T-helper 17 cell (primary cell): ENCODE measurements around the gene ADISSP. TPM values are rescaled to one million over a fixed set of nuclear protein-coding genes. Genes with fewer than 3 reads are reported as not detected.

Source experiments
- ATAC-seq: fragments of 150-1000 bp; cut with Tn5 transposase; 2 replicates; pipeline ENCODE4 v1.10.0; 2021; ENCODE audit warnings: mild to moderate bottlenecking, moderate library complexity
- DNase-seq, 3 donors: peaks; one replicate each; pipeline versions ENCODE4 v3.0.0 to v3.0.0-alpha.2; 2020 to 2021
- H3K9me3 ChIP-seq: one replicate; pipeline ENCODE4 v1.7.0; 2013; ENCODE audit warnings: low read length, mild to moderate bottlenecking; ENCODE audit not compliant: control insufficient read depth, poor library complexity, severe bottlenecking
- H3K27ac Mint-ChIP-seq: one replicate; pipeline ENCODE4 v1.8.0; 2022; ENCODE audit warnings: mild to moderate bottlenecking, moderate library complexity, mixed read lengths
- H3K27me3 Mint-ChIP-seq: one replicate; pipeline ENCODE4 v1.8.0; 2022; ENCODE audit warnings: mixed read lengths
- H3K36me3 Mint-ChIP-seq: one replicate; pipeline ENCODE4 v1.8.0; 2022; ENCODE audit warnings: low read depth, mixed read lengths
- H3K4me1 Mint-ChIP-seq: one replicate; pipeline ENCODE4 v1.8.0; 2022; ENCODE audit warnings: mild to moderate bottlenecking, mixed read lengths
- H3K4me3 Mint-ChIP-seq: one replicate; pipeline ENCODE4 v1.8.0; 2022; ENCODE audit warnings: mild to moderate bottlenecking, moderate library complexity, mixed read lengths
- total RNA-seq, 4 donors: library from RNA in 2 of 4; stranded (reverse) in 2 of 4; gene quantifications; one replicate each; pipeline ENCODE4 v1.2.3 and lab custom pipeline; 2022 to 2026

Gene ADISSP
- total RNA-seq, 2 donors from 2014 or later, result 13.3 to 19.0 TPM

- H3K36me3 Mint-ChIP-seq, result peaks cover 22% of the 10 kb centered on the region
- peak overlapping the region; percentile 95 for H3K27ac Mint-ChIP-seq
- H3K4me3 Mint-ChIP-seq, result no peak overlapping the region
- DNase-seq (no peak), ATAC-seq (no peak)
- no peaks in the 10 kb centered on the region for H3K9me3 ChIP-seq
- no peaks in the 10 kb centered on the region for H3K27me3 Mint-ChIP-seq
- peaks cover 60% of the 10 kb centered on the region for H3K4me1 Mint-ChIP-seq
These were observed 35.7 kb upstream of the ADISSP start for GRCh38 chr20:3803289-3803688.

- Mint-ChIP-seq H3K27ac (peak overlapping the region; percentile 95), H3K4me3 (peak overlapping the region; percentile 33), H3K4me1 (peaks cover 64% of the 10 kb centered on the region), H3K27me3 (no peaks in the 10 kb centered on the region), H3K36me3 (peaks cover 25% of the 10 kb centered on the region)
- DNase-seq (no peak), ATAC-seq (no peak)
- no peaks in the 10 kb centered on the region for H3K9me3 ChIP-seq
These were observed 35.1 kb upstream of the ADISSP start for GRCh38 chr20:3802524-3803239.

GRCh38 chr20:3801846-3802245 is 34.3 kb upstream of the ADISSP start:
- H3K4me1 Mint-ChIP-seq, result peaks cover 59% of the 10 kb centered on the region
- peak overlapping the region; percentile 95 for H3K27ac Mint-ChIP-seq
- ATAC-seq (no peak), DNase-seq (no peak)
- H3K4me3 Mint-ChIP-seq, result peak overlapping the region; percentile 15
- no peaks in the 10 kb centered on the region for H3K9me3 ChIP-seq
- peaks cover 28% of the 10 kb centered on the region for H3K36me3 Mint-ChIP-seq
- no peaks in the 10 kb centered on the region for H3K27me3 Mint-ChIP-seq

GRCh38 chr20:3801299-3801698 is 33.7 kb upstream of the ADISSP start:
- H3K27ac Mint-ChIP-seq, result peak overlapping the region; percentile 95
- no peaks in the 10 kb centered on the region for H3K9me3 ChIP-seq
- ATAC-seq, result no peak
- H3K4me1 Mint-ChIP-seq, result peaks cover 58% of the 10 kb centered on the region
- DNase-seq, result no peak
- H3K27me3 Mint-ChIP-seq, result no peaks in the 10 kb centered on the region
- peak overlapping the region; percentile 15 for H3K4me3 Mint-ChIP-seq
- H3K36me3 Mint-ChIP-seq, result peaks cover 28% of the 10 kb centered on the region

- H3K9me3 ChIP-seq, result no peaks in the 10 kb centered on the region
- H3K27me3 Mint-ChIP-seq, result no peaks in the 10 kb centered on the region
- ATAC-seq, result no peak
- peaks cover 26% of the 10 kb centered on the region for H3K36me3 Mint-ChIP-seq
- DNase-seq, result no peak
- peak overlapping the region; percentile 95 for H3K27ac Mint-ChIP-seq
- no peak overlapping the region for H3K4me3 Mint-ChIP-seq
- peaks cover 58% of the 10 kb centered on the region for H3K4me1 Mint-ChIP-seq
These were observed 33.3 kb upstream of the ADISSP start for GRCh38 chr20:3800878-3801260.

- peaks cover 23% of the 10 kb centered on the region for H3K36me3 Mint-ChIP-seq
- no peak for DNase-seq
- no peaks in the 10 kb centered on the region for H3K9me3 ChIP-seq
- no peak for ATAC-seq
- H3K27me3 Mint-ChIP-seq, result no peaks in the 10 kb centered on the region
- H3K4me1 Mint-ChIP-seq, result peaks cover 57% of the 10 kb centered on the region
- H3K27ac Mint-ChIP-seq, result peak overlapping the region; percentile 95
- peak overlapping the region; percentile 100 for H3K4me3 Mint-ChIP-seq
These were observed 32.8 kb upstream of the ADISSP start for GRCh38 chr20:3800256-3800877.

- Mint-ChIP-seq H3K27me3 (no peaks in the 10 kb centered on the region), H3K4me1 (peaks cover 49% of the 10 kb centered on the region), H3K36me3 (peaks cover 15% of the 10 kb centered on the region), H3K27ac (peak overlapping the region; percentile 95), H3K4me3 (peak overlapping the region; percentile 100)
- H3K9me3 ChIP-seq, result no peaks in the 10 kb centered on the region
- DNase-seq (no peak), ATAC-seq (peak; percentile 14)
These were observed 31.3 kb upstream of the ADISSP start for GRCh38 chr20:3798908-3799248.

GRCh38 chr20:3798373-3798768 is 30.8 kb upstream of the ADISSP start:
- H3K9me3 ChIP-seq, result no peaks in the 10 kb centered on the region
- Mint-ChIP-seq H3K36me3 (peaks cover 12% of the 10 kb centered on the region), H3K27me3 (no peaks in the 10 kb centered on the region), H3K27ac (peak overlapping the region; percentile 95), H3K4me3 (peak overlapping the region; percentile 100), H3K4me1 (peaks cover 44% of the 10 kb centered on the region)
- ATAC-seq (no peak), DNase-seq (no peak)

GRCh38 chr20:3797592-3798372 is 30.2 kb upstream of the ADISSP start:
- Mint-ChIP-seq H3K36me3 (peaks cover 12% of the 10 kb centered on the region), H3K27ac (peak overlapping the region; percentile 95), H3K4me1 (peaks cover 42% of the 10 kb centered on the region), H3K27me3 (no peaks in the 10 kb centered on the region), H3K4me3 (peak overlapping the region; percentile 100)
- DNase-seq, result peak in 1 of 3 donors; percentile 44
- H3K9me3 ChIP-seq, result no peaks in the 10 kb centered on the region
- ATAC-seq, result peak; percentile 33

- H3K27ac Mint-ChIP-seq, result peak overlapping the region; percentile 95
- ATAC-seq (no peak), DNase-seq (no peak)
- no peaks in the 10 kb centered on the region for H3K27me3 Mint-ChIP-seq
- peak overlapping the region; percentile 100 for H3K4me3 Mint-ChIP-seq
- H3K9me3 ChIP-seq, result no peaks in the 10 kb centered on the region
- H3K36me3 Mint-ChIP-seq, result peaks cover 12% of the 10 kb centered on the region
- H3K4me1 Mint-ChIP-seq, result peaks cover 37% of the 10 kb centered on the region
These were observed 29.6 kb upstream of the ADISSP start for GRCh38 chr20:3797226-3797545.

GRCh38 chr20:3796477-3797225 is 29.1 kb upstream of the ADISSP start:
- DNase-seq (no peak), ATAC-seq (no peak)
- no peaks in the 10 kb centered on the region for H3K9me3 ChIP-seq
- H3K4me3 Mint-ChIP-seq, result peak overlapping the region; percentile 100
- H3K27me3 Mint-ChIP-seq, result no peaks in the 10 kb centered on the region
- H3K4me1 Mint-ChIP-seq, result peaks cover 34% of the 10 kb centered on the region
- peak overlapping the region; percentile 95 for H3K27ac Mint-ChIP-seq
- H3K36me3 Mint-ChIP-seq, result peaks cover 12% of the 10 kb centered on the region

- peak; percentile 74 to 85 (median 80) for DNase-seq
- peak within 1 kb of the TSS; percentile 95 for H3K27ac Mint-ChIP-seq
- H3K4me1 Mint-ChIP-seq, result peaks cover 37% of the 10 kb centered on the region
- ATAC-seq, result peak; percentile 84
- H3K9me3 ChIP-seq, result no peaks in the 10 kb centered on the region
- peaks cover 12% of the 10 kb centered on the region for H3K36me3 Mint-ChIP-seq
- no peaks in the 10 kb centered on the region for H3K27me3 Mint-ChIP-seq
- peak within 1 kb of the TSS; percentile 100 for H3K4me3 Mint-ChIP-seq
These were observed 28.2 kb upstream of the ADISSP start, which contains the start of gene CDC25B for GRCh38 chr20:3795511-3796468. Gene CDC25B, plus strand, starts transcription at chr20:3796310. Its CDS starts 222 bp downstream, at chr20:3796532.
